Esophagus squamous epithelium (tissue), 4 donors: ENCODE results near the gene NPM1.

Experiments used
- CTCF ChIP-seq, 6 experiments: fragments of 450-650 bp in 4 of 6; fragments of 200-600 bp in 2 of 6; sonication (generic) in 2 of 6; IDR thresholded peaks; one replicate each; pipeline ENCODE4 v1.5.1; 2016 to 2019; ENCODE audit warnings: antibody characterized with exemption in 6 of 6, mild to moderate bottlenecking in 4 of 6, moderate library complexity in 4 of 6
- POLR2A ChIP-seq, 4 donors: fragments of 450-650 bp; IDR thresholded peaks; one replicate each; pipeline ENCODE4 v1.6.1; 2017; ENCODE audit warnings: antibody characterized with exemption in 4 of 4, mild to moderate bottlenecking in 4 of 4, moderate library complexity in 3 of 4

- no peak for TF ChIP-seq CTCF (IDR thresholded peaks at IDR 0.05)
- TF ChIP-seq POLR2A (IDR thresholded peaks at IDR 0.05), result no peak
These were observed 36.0 kb upstream of the NPM1 start for GRCh38 chr5:171351536-171352073.
